KMS-11 (cell line): ENCODE data around the gene CDC25B.

Experiments
- H2AFZ ChIP-seq: fragments of 200-600 bp; sonication (generic); 2 replicates; pipeline ENCODE4 v1.6.1; 2016; ENCODE audit warnings: antibody characterized with exemption, mixed run types, low read depth
- H3K27ac ChIP-seq: fragments of 200-600 bp; sonication (generic); 2 replicates; pipeline ENCODE4 v1.6.1; 2016; ENCODE audit warnings: mild to moderate bottlenecking, mixed run types
- H3K27me3 ChIP-seq: fragments of 200-600 bp; sonication (generic); 2 replicates; pipeline ENCODE4 v1.6.1; 2017; ENCODE audit warnings: mild to moderate bottlenecking, low read depth, mixed run types, moderate library complexity; ENCODE audit not compliant: insufficient read depth
- H3K36me3 ChIP-seq: fragments of 200-600 bp; sonication (generic); 2 replicates; pipeline ENCODE4 v1.6.1; 2017; ENCODE audit warnings: mild to moderate bottlenecking, mixed run types; ENCODE audit not compliant: insufficient read depth
- H3K4me1 ChIP-seq: fragments of 200-600 bp; sonication (generic); 2 replicates; pipeline ENCODE4 v1.6.1; 2016; ENCODE audit warnings: mild to moderate bottlenecking, low read depth, mixed run types; ENCODE audit not compliant: poor library complexity, severe bottlenecking
- H3K4me2 ChIP-seq: fragments of 200-600 bp; sonication (generic); 2 replicates; pipeline ENCODE4 v1.7.0; 2016; ENCODE audit warnings: mild to moderate bottlenecking, mixed run types
- H3K4me3 ChIP-seq: fragments of 200-600 bp; sonication (generic); IDR thresholded peaks from 2 replicates; pipeline ENCODE4 v1.6.1; 2017; ENCODE audit warnings: low read depth, low read length, mixed read lengths; ENCODE audit not compliant: insufficient read depth
- H3K79me2 ChIP-seq: fragments of 200-600 bp; sonication (generic); 2 replicates; pipeline ENCODE4 v1.6.1; 2016; ENCODE audit warnings: low read depth, mixed run types; ENCODE audit not compliant: insufficient read depth
- H3K9ac ChIP-seq: fragments of 200-600 bp; sonication (generic); 2 replicates; pipeline ENCODE4 v1.6.1; 2016; ENCODE audit warnings: mild to moderate bottlenecking, mixed run types
- H4K20me1 ChIP-seq: fragments of 200-600 bp; sonication (generic); 2 replicates; pipeline ENCODE4 v1.6.1; 2016; ENCODE audit warnings: mild to moderate bottlenecking, mixed run types; ENCODE audit not compliant: insufficient read depth
- TF ChIP-seq, protein P1 (sequence below): fragments of 200-600 bp; sonication (generic); conservative IDR thresholded peaks from 2 replicates; pipeline ENCODE4 v1.6.1; 2017; ENCODE audit warnings: low read depth, mild to moderate bottlenecking, antibody characterized with exemption, low read length, moderate library complexity, mixed read lengths

Gene CDC25B

DNA sequence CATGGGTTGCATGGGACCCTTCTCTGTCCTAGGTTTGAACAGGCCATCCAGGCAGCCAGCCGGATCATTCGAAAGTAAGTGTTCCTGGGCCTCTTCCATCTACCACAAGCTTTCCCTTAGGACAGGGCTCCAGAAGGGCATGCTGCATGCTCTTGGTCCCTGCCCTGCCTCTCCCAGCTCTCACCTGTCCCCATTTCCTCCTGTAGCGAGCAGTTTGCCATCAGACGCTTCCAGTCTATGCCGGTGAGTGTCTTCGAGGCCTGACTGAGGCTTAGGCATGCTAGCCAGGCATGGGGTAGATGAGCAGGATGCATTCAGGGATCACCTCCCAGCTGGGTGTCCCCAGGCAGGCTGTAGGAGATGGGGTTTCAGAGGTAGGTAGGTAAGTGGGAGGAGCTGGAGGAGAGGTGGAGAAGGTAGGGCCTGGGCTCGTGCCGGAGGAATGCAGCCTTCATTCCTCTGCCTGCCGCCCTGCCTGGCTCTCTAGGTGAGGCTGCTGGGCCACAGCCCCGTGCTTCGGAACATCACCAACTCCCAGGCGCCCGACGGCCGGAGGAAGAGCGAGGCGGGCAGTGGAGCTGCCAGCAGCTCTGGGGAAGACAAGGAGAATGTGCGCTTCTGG lies 4.3 kb downstream of the CDC25B start:
- TF ChIP-seq, protein P1, sequence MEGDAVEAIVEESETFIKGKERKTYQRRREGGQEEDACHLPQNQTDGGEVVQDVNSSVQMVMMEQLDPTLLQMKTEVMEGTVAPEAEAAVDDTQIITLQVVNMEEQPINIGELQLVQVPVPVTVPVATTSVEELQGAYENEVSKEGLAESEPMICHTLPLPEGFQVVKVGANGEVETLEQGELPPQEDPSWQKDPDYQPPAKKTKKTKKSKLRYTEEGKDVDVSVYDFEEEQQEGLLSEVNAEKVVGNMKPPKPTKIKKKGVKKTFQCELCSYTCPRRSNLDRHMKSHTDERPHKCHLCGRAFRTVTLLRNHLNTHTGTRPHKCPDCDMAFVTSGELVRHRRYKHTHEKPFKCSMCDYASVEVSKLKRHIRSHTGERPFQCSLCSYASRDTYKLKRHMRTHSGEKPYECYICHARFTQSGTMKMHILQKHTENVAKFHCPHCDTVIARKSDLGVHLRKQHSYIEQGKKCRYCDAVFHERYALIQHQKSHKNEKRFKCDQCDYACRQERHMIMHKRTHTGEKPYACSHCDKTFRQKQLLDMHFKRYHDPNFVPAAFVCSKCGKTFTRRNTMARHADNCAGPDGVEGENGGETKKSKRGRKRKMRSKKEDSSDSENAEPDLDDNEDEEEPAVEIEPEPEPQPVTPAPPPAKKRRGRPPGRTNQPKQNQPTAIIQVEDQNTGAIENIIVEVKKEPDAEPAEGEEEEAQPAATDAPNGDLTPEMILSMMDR = no peak
- H3K9ac ChIP-seq = no peak overlapping the region
- no peaks in the 10 kb centered on the region for H4K20me1 ChIP-seq
- H3K27ac ChIP-seq = no peak overlapping the region
- no peak overlapping the region for H3K4me2 ChIP-seq
- H3K79me2 ChIP-seq = peaks cover 7% of the 10 kb centered on the region; the same call in 1 of the 2 replicates
- no peaks in the 10 kb centered on the region for H3K36me3 ChIP-seq
- H3K4me3 ChIP-seq = no peak overlapping the region
- no peaks in the 10 kb centered on the region for H3K27me3 ChIP-seq
- H3K4me1 ChIP-seq = peaks cover 18% of the 10 kb centered on the region
- H2AFZ ChIP-seq = no peak overlapping the region

GRCh38 chr20:3800878-3801260 lies 4.8 kb downstream of the CDC25B start:
- H3K4me3 ChIP-seq = no peak overlapping the region
- H3K4me1 ChIP-seq = peaks cover 18% of the 10 kb centered on the region
- H3K36me3 ChIP-seq = no peaks in the 10 kb centered on the region
- H3K79me2 ChIP-seq = peaks cover 7% of the 10 kb centered on the region; the same call in 1 of the 2 replicates
- no peak overlapping the region for H3K4me2 ChIP-seq
- no peak overlapping the region for H3K27ac ChIP-seq
- H3K27me3 ChIP-seq = no peaks in the 10 kb centered on the region
- H4K20me1 ChIP-seq = no peaks in the 10 kb centered on the region
- TF ChIP-seq, protein P1 = no peak
- H2AFZ ChIP-seq = no peak overlapping the region
- H3K9ac ChIP-seq = no peak overlapping the region

- Histone ChIP-seq H3K36me3 (no peaks in the 10 kb centered on the region), H3K4me2 (no peak overlapping the region), H3K9ac (no peak overlapping the region), H3K4me3 (no peak overlapping the region), H2AFZ (no peak overlapping the region), H3K4me1 (peaks cover 18% of the 10 kb centered on the region), H3K79me2 (peaks cover 7% of the 10 kb centered on the region; the same call in 1 of the 2 replicates), H3K27me3 (no peaks in the 10 kb centered on the region), H3K27ac (no peak overlapping the region), H4K20me1 (no peaks in the 10 kb centered on the region)
- TF ChIP-seq, protein P1 = no peak
These were observed 5.2 kb downstream of the CDC25B start for GRCh38 chr20:3801299-3801698.

- Histone ChIP-seq H3K27ac (no peak overlapping the region), H3K4me1 (peaks cover 18% of the 10 kb centered on the region), H3K36me3 (no peaks in the 10 kb centered on the region), H3K4me3 (no peak overlapping the region), H4K20me1 (no peaks in the 10 kb centered on the region), H3K4me2 (no peak overlapping the region), H2AFZ (no peak overlapping the region), H3K27me3 (no peaks in the 10 kb centered on the region), H3K79me2 (peaks cover 4% of the 10 kb centered on the region; the same call in 1 of the 2 replicates), H3K9ac (no peak overlapping the region)
- TF ChIP-seq, protein P1 = no peak
These were observed 5.7 kb downstream of the CDC25B start for GRCh38 chr20:3801846-3802245.
